ENCODE measurements around the gene HOXB13.

The HOXB13 gene

GRCh38 chr17:48748718-48749566 is 20.4 kb upstream of the HOXB13 start:
- Histone ChIP-seq H3K9me3 (ENCODE audit: insufficient read depth, low read length) (no peaks in the 10 kb centered on the region), H3K79me2 (ENCODE audit: low read length) (no peaks in the 10 kb centered on the region), H3K4me3 (ENCODE audit: low read length) (no peak overlapping the region), H4K20me1 (ENCODE audit: insufficient read depth, low read length) (no peaks in the 10 kb centered on the region), H3K4me1 (ENCODE audit: low read length) (peaks cover 13% of the 10 kb centered on the region), H2AFZ (ENCODE audit: low read depth, low read length) (no peak overlapping the region), H3K9ac (ENCODE audit: low read length) (no peak overlapping the region), H3K27me3 (ENCODE audit: low read depth, low read length) (peaks cover 29% of the 10 kb centered on the region), H3K4me2 (ENCODE audit: low read length) (no peak overlapping the region), H3K36me3 (replicated peaks; ENCODE audit: low read depth, low read length) (no peaks in the 10 kb centered on the region), H3K27ac (ENCODE audit: low read length) (no peak overlapping the region)
- TF ChIP-seq EZH2phosphoT487 (IDR thresholded peaks at IDR 0.05; ENCODE audit: low read depth) (no peak), CTCF (IDR thresholded peaks at IDR 0.05; ENCODE audit: low read depth, low read length) (no peak)

- no peaks in the 10 kb centered on the region for H4K20me1 ChIP-seq (ENCODE audit: insufficient read depth, low read length)
- no peaks in the 10 kb centered on the region for H3K79me2 ChIP-seq (ENCODE audit: low read length)
- peaks cover 37% of the 10 kb centered on the region for H3K27me3 ChIP-seq (ENCODE audit: low read depth, low read length)
- TF ChIP-seq CTCF (IDR thresholded peaks at IDR 0.05; ENCODE audit: low read depth, low read length) (no peak), EZH2phosphoT487 (IDR thresholded peaks at IDR 0.05; ENCODE audit: low read depth) (no peak)
- no peaks in the 10 kb centered on the region for H3K9me3 ChIP-seq (ENCODE audit: insufficient read depth, low read length)
- H3K9ac ChIP-seq (ENCODE audit: low read length): no peak overlapping the region
- peaks cover 13% of the 10 kb centered on the region for H3K4me1 ChIP-seq (ENCODE audit: low read length)
- no peak overlapping the region for H2AFZ ChIP-seq (ENCODE audit: low read depth, low read length)
- no peaks in the 10 kb centered on the region for H3K36me3 ChIP-seq (replicated peaks; ENCODE audit: low read depth, low read length)
- H3K4me3 ChIP-seq (ENCODE audit: low read length): no peak overlapping the region
- no peak overlapping the region for H3K4me2 ChIP-seq (ENCODE audit: low read length)
- H3K27ac ChIP-seq (ENCODE audit: low read length): no peak overlapping the region
These were observed 19.2 kb upstream of the HOXB13 start for GRCh38 chr17:48747445-48748363.

DNA sequence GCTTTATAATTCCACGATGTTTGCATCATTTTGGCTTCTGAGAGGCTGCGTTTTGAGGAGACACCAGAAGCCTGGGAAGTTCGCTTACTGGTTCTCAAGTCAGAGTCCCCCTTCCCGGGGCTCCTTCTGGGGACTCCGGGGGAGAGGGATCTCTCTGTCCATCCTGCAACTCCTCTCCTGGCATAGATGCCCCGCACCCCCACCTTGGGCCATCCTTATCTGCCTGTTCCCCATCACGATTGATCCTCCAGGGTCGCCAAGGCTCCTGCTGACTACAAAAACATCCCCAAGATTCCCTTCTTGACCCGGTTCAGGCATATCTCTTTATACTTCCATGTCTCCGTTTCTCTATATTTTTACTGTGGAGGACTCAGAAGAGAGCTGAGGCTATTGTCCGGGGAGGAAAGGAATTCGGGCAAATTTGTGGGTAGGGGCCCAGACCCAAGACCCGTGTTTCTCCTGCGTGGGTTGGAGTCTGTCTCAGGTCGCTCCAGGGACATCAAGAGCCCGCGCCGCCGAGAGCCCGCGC is 18.4 kb upstream of the HOXB13 start:
- H3K4me2 ChIP-seq (ENCODE audit: low read length): no peak overlapping the region
- H3K79me2 ChIP-seq (ENCODE audit: low read length): no peaks in the 10 kb centered on the region
- no peak overlapping the region for H3K9ac ChIP-seq (ENCODE audit: low read length)
- TF ChIP-seq EZH2phosphoT487 (IDR thresholded peaks at IDR 0.05; ENCODE audit: low read depth) (no peak), CTCF (IDR thresholded peaks at IDR 0.05; ENCODE audit: low read depth, low read length) (no peak)
- H3K4me3 ChIP-seq (ENCODE audit: low read length): no peak overlapping the region
- no peak overlapping the region for H3K27ac ChIP-seq (ENCODE audit: low read length)
- H3K27me3 ChIP-seq (ENCODE audit: low read depth, low read length): peaks cover 45% of the 10 kb centered on the region
- no peaks in the 10 kb centered on the region for H4K20me1 ChIP-seq (ENCODE audit: insufficient read depth, low read length)
- no peak overlapping the region for H2AFZ ChIP-seq (ENCODE audit: low read depth, low read length)
- H3K9me3 ChIP-seq (ENCODE audit: insufficient read depth, low read length): no peaks in the 10 kb centered on the region
- H3K36me3 ChIP-seq (replicated peaks; ENCODE audit: low read depth, low read length): no peaks in the 10 kb centered on the region
- H3K4me1 ChIP-seq (ENCODE audit: low read length): peaks cover 13% of the 10 kb centered on the region

All from OCI-LY3 (cell line).